MM.1S (cell line): ENCODE data around the gene C1orf21.

Source experiments
- CTCF ChIP-seq: fragments of 300-600 bp; sonication (generic); IDR thresholded peaks from 2 replicates; pipeline ENCODE4 v1.5.1; 2016; ENCODE audit warnings: antibody characterized with exemption, low read length, mixed read lengths
- EZH2phosphoT487 ChIP-seq: fragments of 300-600 bp; sonication (generic); IDR thresholded peaks from 2 replicates; pipeline ENCODE4 v1.6.1; 2018; ENCODE audit warnings: antibody characterized with exemption, low read length

DNA sequence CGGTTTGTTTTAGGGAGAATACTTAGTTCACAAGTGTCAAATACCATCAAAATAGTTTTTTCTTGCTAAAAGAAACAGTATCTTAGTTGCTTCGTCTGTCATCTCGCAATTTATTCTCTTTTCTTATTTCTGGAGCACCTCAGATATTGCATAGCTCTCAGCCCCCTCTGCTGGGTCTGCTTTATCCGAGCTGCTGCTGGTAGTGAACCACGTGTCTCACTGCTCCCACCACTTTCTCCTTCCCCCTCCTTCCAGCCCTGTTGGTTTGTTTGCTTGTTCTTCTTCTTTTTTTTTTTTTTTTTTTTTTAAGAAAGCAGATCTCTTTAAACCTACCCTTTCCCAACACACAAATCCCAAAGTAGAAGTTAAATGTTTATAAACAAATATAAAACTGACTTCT is 197.0 kb downstream of the C1orf21 start:
- TF ChIP-seq CTCF = no peak
- TF ChIP-seq EZH2phosphoT487 = no peak
